Middle frontal gyrus (tissue), 1 donor: ENCODE measurements around the gene DDX3X.
A peak's percentile ranks its signal among the peaks of the same experiment; 100 is the strongest.
"Not testable (repeated sequence)": the region's sequence is repeated elsewhere in the genome, so short reads cannot be mapped to it uniquely, and the experiment has no call there.

ENCODE experiments used
- DNase-seq: peaks from one replicate; pipeline ENCODE4 v3.0.0-alpha.2; 2015; ENCODE audit warnings: low spot score; ENCODE audit errors: extremely low spot score

DDX3X gene

GRCh38 chrX:41333744-41334362, at the start of gene DDX3X:
TSS of gene DDX3X (plus strand) at chrX:41334162. CDS start at chrX:41334253, 91 bp downstream.
- DNase-seq: peak; percentile 57

- DNase-seq: not testable (repeated sequence)
These were observed 48.0 kb upstream of the DDX3X start for GRCh38 chrX:41285928-41286327.

DNA sequence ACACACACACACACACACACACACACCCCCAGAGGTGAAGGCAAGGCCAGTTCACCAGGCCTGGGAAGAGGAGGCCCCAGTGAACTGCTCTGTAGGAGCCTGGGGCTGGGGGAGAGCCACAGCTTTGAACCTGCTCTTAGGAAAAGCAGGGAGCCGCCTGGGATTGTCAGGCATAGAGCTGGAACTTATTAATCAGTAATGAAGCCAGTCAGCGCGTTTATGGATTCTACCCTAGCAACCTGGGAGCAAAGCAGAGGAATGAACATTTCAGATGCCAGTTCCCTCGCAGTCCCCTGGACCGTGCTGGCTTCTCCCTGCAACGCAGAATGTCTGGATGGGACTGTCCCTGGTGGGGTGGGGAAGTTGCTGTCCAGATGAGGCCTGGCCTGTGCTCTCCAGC, 45.3 kb upstream of the DDX3X start:
- DNase-seq: no peak

- DNase-seq: no peak
These were observed 44.9 kb upstream of the DDX3X start for GRCh38 chrX:41289095-41289494.

DNA sequence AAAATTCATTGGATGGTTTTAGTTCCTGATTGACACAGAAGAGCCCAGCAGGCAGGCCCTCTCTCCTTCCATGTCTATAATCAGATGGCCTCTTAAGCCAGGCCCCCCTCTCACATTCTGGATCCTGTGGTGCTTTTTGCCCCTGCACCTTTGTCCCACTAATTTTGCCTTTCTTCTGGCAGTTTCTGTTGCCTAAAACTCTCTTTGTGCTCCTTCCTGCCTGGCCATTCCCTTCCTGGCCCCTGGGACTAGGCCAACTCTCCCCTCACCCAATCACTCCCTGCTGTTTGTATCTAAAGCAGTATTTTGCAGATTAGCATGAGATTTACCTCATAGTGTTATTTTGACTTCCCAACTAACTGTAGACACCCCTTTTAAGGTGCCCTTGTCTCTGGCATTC, 42.7 kb upstream of the DDX3X start:
- DNase-seq: no peak

GRCh38 chrX:41293269-41293668, 40.7 kb upstream of the DDX3X start:
- no peak for DNase-seq

DNA sequence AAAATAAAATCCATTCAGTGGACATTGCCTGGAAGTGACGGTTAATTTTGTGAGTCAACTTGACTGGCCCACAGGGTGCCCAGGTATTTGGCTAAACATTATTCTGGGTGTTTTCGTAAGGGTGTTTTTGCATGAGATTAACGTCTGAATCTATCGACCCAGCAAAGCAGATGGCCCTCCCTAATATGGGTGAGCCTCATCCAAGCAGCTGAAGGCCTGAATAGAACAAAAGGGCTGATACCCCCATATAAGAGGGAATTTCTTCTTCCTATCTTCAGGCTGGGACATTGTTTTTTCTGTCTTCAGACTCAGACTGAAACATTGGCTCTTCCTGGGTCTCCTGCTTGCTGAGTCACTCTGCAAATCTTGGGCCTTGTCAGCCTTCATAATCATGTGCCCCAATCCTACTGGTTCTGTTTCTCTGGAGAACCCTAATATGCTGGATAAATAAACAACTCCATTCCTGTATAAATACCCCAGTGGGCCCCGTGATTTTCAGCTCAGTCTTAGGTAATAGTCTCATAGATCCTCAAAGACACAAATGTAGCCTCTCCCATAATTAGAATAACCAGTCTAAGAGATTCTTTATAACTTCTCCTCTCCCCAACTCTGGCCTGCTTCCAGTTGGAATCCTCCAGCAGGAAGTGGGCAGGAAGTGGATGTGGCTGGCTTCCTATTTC, 33.1 kb upstream of the DDX3X start:
- DNase-seq: no peak

- no peak for DNase-seq
These were observed 32.5 kb upstream of the DDX3X start for GRCh38 chrX:41301438-41301824.

DNA sequence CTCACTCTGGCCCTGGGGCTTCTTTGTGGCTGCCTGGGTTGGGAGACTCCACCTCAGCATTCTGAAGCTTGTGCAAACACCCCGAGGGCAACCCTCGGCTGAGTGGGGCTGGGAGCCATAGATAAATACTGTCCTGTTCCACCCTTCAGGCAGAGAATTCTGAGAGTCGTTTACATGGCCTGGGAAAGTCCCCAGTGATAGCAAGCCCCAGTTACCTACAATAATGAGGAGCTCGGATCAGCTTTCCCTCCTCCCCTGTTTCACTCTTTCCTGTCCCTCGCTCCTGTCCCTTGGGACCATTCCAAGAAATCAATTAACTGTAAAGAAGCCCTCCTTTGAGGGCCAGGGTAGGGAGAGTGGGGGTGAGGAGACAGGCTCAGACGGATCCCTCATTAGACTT, 31.6 kb upstream of the DDX3X start:
- DNase-seq: no peak

DNA sequence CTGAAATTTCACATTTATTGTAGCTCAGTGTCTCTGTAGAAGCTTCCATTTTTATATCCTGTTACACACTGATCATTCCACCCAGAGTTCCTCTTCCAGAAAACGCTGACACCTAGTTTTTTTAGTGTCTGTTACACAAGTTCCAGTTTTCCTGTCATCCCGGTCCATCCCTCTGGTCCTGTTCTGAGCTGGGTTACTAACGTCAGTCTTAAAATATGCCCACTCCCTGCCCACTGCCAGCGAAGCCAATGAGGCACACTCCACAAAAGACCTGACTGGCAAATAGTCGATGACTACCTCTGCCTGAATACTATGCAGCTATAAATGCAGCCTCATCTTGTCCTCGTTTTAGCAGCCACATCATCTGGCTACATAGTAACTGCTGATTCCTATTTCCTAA, 30.9 kb upstream of the DDX3X start:
- DNase-seq: no peak

GRCh38 chrX:41304178-41304577, 29.8 kb upstream of the DDX3X start:
- no peak for DNase-seq

- no peak for DNase-seq
These were observed 24.9 kb upstream of the DDX3X start for GRCh38 chrX:41308884-41309647.

DNA sequence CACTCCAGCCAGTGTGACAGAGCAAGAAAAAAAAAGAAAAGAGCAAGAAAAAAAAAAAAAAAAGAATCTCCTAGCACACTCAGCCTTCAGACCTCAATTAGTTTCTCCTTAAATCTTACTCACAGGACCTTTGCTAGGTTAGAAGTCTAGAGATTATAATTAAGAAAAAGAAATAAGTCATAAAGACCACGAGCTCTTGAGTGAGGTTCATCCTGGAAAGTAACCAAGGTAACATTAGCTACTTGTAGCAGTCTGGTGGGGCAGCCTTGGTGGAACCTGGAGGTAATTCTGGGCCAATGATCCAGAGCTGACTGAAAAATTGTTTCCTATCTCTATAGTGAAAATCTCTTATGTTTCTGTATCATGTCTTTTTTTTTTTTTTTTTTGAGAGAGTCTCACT, 21.2 kb upstream of the DDX3X start:
- no peak for DNase-seq

DNA sequence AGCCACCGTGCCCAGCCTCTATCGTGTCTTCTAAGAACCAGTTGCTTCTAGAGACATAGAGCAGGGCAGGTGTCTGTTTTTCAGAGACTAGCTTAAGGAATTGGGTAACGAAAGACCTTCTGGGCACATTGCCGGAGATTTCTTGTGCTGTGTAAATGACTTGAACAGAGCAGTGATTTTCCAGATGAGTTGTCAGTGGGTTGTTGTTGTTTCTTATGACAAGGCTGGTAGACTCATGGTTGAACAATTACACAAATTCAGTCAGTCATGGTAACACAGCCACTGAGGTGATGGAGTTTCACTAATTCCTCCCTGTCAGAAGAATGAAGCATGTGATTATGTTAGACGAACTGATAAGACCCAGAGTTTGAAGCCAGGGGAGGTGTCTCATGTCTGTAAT, 20.5 kb upstream of the DDX3X start:
- no peak for DNase-seq

- DNase-seq: no peak
These were observed 19.8 kb upstream of the DDX3X start for GRCh38 chrX:41314204-41314603.

DNA sequence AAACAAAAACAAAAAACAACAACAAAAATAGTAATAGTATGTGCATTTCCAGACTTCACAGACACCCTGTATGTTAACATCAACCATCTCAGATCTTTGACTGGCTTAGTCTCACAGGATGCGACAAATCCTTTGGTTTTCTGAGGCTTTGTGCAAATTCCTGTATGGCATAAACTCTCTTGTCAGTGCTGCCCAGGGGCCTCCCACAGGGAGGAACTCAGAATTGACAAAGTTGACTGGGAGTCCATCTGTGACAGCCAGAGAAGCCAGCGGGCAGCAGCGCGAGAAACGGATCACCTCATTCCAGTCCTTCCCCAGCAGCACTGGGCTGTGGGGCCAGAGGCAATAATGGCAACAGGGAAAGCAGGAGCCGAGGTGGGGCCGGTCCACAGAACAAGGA, 19.1 kb upstream of the DDX3X start:
- DNase-seq: no peak

- not testable (repeated sequence) for DNase-seq
These were observed 17.7 kb upstream of the DDX3X start for GRCh38 chrX:41316266-41316665.

DNA sequence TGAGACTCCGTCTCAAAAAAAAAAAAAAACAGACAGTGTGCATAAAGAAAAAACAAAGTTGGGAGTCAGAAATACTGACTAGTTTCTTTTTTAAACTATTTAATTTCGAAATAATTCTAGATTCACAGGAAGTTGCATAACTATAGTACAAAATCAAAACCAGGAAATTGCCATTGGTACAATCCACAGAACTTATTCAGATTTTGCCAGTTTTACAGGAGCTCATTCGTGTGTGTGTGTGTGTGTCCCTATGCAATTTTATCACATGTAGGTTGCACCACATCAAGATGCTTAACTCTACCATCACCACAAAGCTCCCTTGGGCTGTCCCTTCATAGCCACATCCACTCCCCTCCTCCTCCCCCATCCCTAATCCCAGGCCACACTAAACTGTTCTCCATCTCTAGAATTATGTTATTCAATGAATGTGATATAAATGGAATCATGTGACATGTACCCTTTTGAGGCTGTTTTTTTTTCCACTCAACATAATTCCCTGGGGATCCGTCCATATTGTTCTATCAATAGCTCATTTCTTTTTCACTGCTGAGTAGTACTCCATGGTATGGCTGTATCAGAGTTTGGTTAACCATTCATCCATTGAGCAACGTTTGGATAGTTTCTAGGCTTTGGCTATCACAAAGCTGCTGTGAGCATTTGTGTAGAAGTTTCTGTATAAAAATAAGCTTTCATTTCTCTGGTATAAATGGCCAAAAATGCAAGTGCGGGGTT, 16.3 kb upstream of the DDX3X start:
- DNase-seq: no peak

GRCh38 chrX:41320393-41320792, 13.6 kb upstream of the DDX3X start:
- no peak for DNase-seq

- DNase-seq: no peak
These were observed 10.9 kb upstream of the DDX3X start for GRCh38 chrX:41322821-41323603.

DNA sequence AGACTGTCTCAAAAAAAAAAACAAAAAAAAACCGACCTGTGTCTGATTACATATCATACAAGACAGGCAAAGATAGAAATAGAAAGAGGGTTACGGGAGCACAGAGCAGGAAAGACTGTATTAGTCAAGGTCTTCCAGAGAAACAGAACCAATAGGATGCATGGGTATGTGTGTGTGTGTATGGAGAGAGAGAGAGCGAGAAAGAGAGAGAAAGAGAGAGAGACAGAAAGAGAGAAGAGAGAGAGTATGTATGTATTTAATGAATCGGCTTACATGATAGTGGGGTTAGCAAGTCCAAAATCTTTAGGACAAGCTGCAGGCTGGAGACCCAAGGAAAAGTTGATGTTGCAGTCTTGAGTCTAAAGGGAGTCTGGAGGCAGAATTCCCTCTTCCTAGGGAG, 7.5 kb upstream of the DDX3X start:
- DNase-seq: no peak
